H9 (cell line): ENCODE measurements around the gene MPP2. TPM values are rescaled to one million over a fixed set of nuclear protein-coding genes. Genes with fewer than 3 reads are reported as not detected.

ENCODE experiments used
- DNase-seq: peaks from one replicate; pipeline ENCODE4 v3.0.0-alpha.2; 2017
- H2AFZ ChIP-seq: one replicate; pipeline ENCODE4 v1.6.1; 2013; ENCODE audit warnings: mild to moderate bottlenecking, low read length, control low read depth, moderate library complexity
- H2AK5ac ChIP-seq: 2 replicates; pipeline ENCODE4 v1.6.1; 2013; ENCODE audit warnings: low read length, control low read depth, mixed read lengths; ENCODE audit not compliant: insufficient read length
- H2BK120ac ChIP-seq: one replicate; pipeline ENCODE4 v1.6.1; 2013; ENCODE audit warnings: low read depth, mild to moderate bottlenecking, low read length, control low read depth, inconsistent platforms; ENCODE audit not compliant: poor library complexity, severe bottlenecking
- H2BK12ac ChIP-seq: 2 replicates; pipeline ENCODE4 v1.6.1; 2013; ENCODE audit warnings: low read length, control low read depth, mixed read lengths, low read depth; ENCODE audit not compliant: insufficient read length
- H2BK15ac ChIP-seq: 2 replicates; pipeline ENCODE4 v1.6.1; 2013; ENCODE audit warnings: low read depth, low read length, control low read depth
- H2BK20ac ChIP-seq: one replicate; pipeline ENCODE4 v1.6.1; 2013; ENCODE audit warnings: low read depth, mild to moderate bottlenecking, low read length, control low read depth, inconsistent platforms; ENCODE audit not compliant: poor library complexity, severe bottlenecking
- H2BK5ac ChIP-seq: 2 replicates; pipeline ENCODE4 v1.6.1; 2013; ENCODE audit warnings: low read length, control low read depth, mixed read lengths; ENCODE audit not compliant: insufficient read length
- H3K14ac ChIP-seq: 2 replicates; pipeline ENCODE4 v1.6.1; 2013; ENCODE audit warnings: low read length, control low read depth; ENCODE audit not compliant: insufficient read depth
- H3K18ac ChIP-seq: 2 replicates; pipeline ENCODE4 v1.6.1; 2013; ENCODE audit warnings: low read depth, mild to moderate bottlenecking, mixed read lengths, low read length, control low read depth; ENCODE audit not compliant: insufficient read length
- H3K23ac ChIP-seq: 2 replicates; pipeline ENCODE4 v1.6.1; 2013; ENCODE audit warnings: low read length, control low read depth, mixed read lengths, low read depth; ENCODE audit not compliant: insufficient read length
- H3K23me2 ChIP-seq: 2 replicates; pipeline ENCODE4 v1.6.1; 2013; ENCODE audit warnings: low read depth, mild to moderate bottlenecking, mixed read lengths, low read length, control low read depth; ENCODE audit not compliant: insufficient read length, poor library complexity, severe bottlenecking
- H3K27ac ChIP-seq: 2 replicates; pipeline ENCODE4 v1.5.1; 2013; ENCODE audit warnings: low read length, control low read depth, mixed read lengths, low read depth; ENCODE audit not compliant: insufficient read length
- H3K27me3 ChIP-seq: 2 replicates; pipeline ENCODE4 v1.6.1; 2013; ENCODE audit warnings: low read length, control low read depth, inconsistent platforms; ENCODE audit not compliant: insufficient read depth
- H3K4ac ChIP-seq: 2 replicates; pipeline ENCODE4 v1.6.1; 2013; ENCODE audit warnings: low read depth, mild to moderate bottlenecking, control low read depth, inconsistent platforms, low read length, moderate library complexity
- H3K4me1 ChIP-seq: 2 replicates; pipeline ENCODE4 v1.6.1; 2013; ENCODE audit warnings: low read length, control low read depth, inconsistent platforms; ENCODE audit not compliant: insufficient read depth
- H3K4me2 ChIP-seq: 2 replicates; pipeline ENCODE4 v1.6.1; 2013; ENCODE audit warnings: low read length, control low read depth, mixed read lengths; ENCODE audit not compliant: insufficient read length, insufficient read depth
- H3K56ac ChIP-seq: 2 replicates; pipeline ENCODE4 v1.6.1; 2013; ENCODE audit warnings: low read depth, mild to moderate bottlenecking, mixed read lengths, low read length, control low read depth; ENCODE audit not compliant: insufficient read length
- H3K79me1 ChIP-seq: 2 replicates; pipeline ENCODE4 v1.6.1; 2013; ENCODE audit warnings: low read depth, mild to moderate bottlenecking, moderate library complexity, low read length, control low read depth, inconsistent platforms; ENCODE audit not compliant: insufficient read depth, poor library complexity, severe bottlenecking
- H3K79me2 ChIP-seq: 2 replicates; pipeline ENCODE4 v1.6.1; 2013; ENCODE audit warnings: low read length, control low read depth, inconsistent platforms; ENCODE audit not compliant: insufficient read depth
- H3K9ac ChIP-seq: 2 replicates; pipeline ENCODE4 v1.6.1; 2013; ENCODE audit warnings: low read length, control low read depth, mixed read lengths; ENCODE audit not compliant: insufficient read length; ENCODE audit errors: extremely low read depth
- H3K9me3 ChIP-seq: one replicate; pipeline ENCODE4 v1.6.1; 2013; ENCODE audit warnings: low read depth, low read length, inconsistent platforms; ENCODE audit not compliant: control insufficient read depth
- H3T11ph ChIP-seq: one replicate; pipeline ENCODE4 v1.6.1; 2013; ENCODE audit warnings: mild to moderate bottlenecking, low read length, control low read depth, inconsistent platforms
- H4K20me1 ChIP-seq: one replicate; pipeline ENCODE4 v1.6.1; 2013; ENCODE audit not compliant: control insufficient read depth, insufficient read length, insufficient read depth
- H4K5ac ChIP-seq: 2 replicates; pipeline ENCODE4 v1.6.1; 2013; ENCODE audit warnings: low read depth, mild to moderate bottlenecking, mixed read lengths, low read length, control low read depth; ENCODE audit not compliant: insufficient read length
- H4K8ac ChIP-seq: replicated peaks from 2 replicates; pipeline ENCODE4 v1.6.1; 2013; ENCODE audit warnings: low read length, control low read depth, mixed read lengths, low read depth; ENCODE audit not compliant: insufficient read length
- H4K91ac ChIP-seq: 2 replicates; pipeline ENCODE4 v1.6.1; 2013; ENCODE audit warnings: low read depth, mild to moderate bottlenecking, moderate library complexity, mixed read lengths, low read length, control low read depth; ENCODE audit not compliant: insufficient read length
- H3K27ac Mint-ChIP-seq, 3 experiments: 2 replicates in 2 of 3; 3 replicates in 1 of 3; pipeline ENCODE4 v1.8.0; 2020 to 2021; ENCODE audit warnings: mixed read lengths in 3 of 3, mild to moderate bottlenecking in 1 of 3, moderate library complexity in 1 of 3
- H3K27me3 Mint-ChIP-seq: 2 replicates; pipeline ENCODE4 v1.8.0; 2021; ENCODE audit warnings: low read depth, mild to moderate bottlenecking, moderate library complexity, mixed read lengths
- H3K36me3 Mint-ChIP-seq, 3 experiments: 2 replicates in 2 of 3; 3 replicates in 1 of 3; pipeline ENCODE4 v1.8.0; 2020 to 2021; ENCODE audit warnings: low read depth in 3 of 3, mixed read lengths in 3 of 3; ENCODE audit not compliant: insufficient read depth in 1 of 3
- H3K4me1 Mint-ChIP-seq, 2 experiments: 2 replicates each; pipeline ENCODE4 v1.8.0; 2020; ENCODE audit warnings: mixed read lengths in 2 of 2
- H3K4me3 Mint-ChIP-seq, 2 experiments: 2 replicates in 1 of 2; 3 replicates in 1 of 2; pipeline ENCODE4 v1.8.0; 2020 to 2021; ENCODE audit warnings: mild to moderate bottlenecking in 2 of 2, mixed read lengths in 2 of 2, moderate library complexity in 1 of 2
- H3K9me3 Mint-ChIP-seq, 2 experiments: 2 replicates in 1 of 2; 3 replicates in 1 of 2; pipeline ENCODE4 v1.8.0; 2020; ENCODE audit warnings: mild to moderate bottlenecking in 2 of 2, mixed read lengths in 2 of 2, moderate library complexity in 1 of 2
- CTCF ChIP-seq: fragments of 200-600 bp; sonication (generic); conservative IDR thresholded peaks from 3 replicates; pipeline ENCODE4 v1.8.0; 2021; ENCODE audit warnings: antibody characterized with exemption, mild to moderate bottlenecking
- WGBS: extraction: QIAGEN DNeasy Blood & Tissue Kit; methylation state at CpG from one replicate; pipeline ENCODE4 v1.1.7; 2013; ENCODE audit warnings: missing lambda C conversion rate, low lambda C conversion rate, mixed read lengths; ENCODE audit not compliant: insufficient read length; ENCODE audit errors: extremely low coverage; 5-methylcytosine and 5-hydroxymethylcytosine counted together
- total RNA-seq: library from RNA; stranded (reverse); gene quantifications from 2 replicates; pipeline ENCODE4 v1.2.1, GENCODE V29; 2021

The MPP2 gene
- total RNA-seq, 1 experiment from 2014 or later, result 16.3 TPM

DNA sequence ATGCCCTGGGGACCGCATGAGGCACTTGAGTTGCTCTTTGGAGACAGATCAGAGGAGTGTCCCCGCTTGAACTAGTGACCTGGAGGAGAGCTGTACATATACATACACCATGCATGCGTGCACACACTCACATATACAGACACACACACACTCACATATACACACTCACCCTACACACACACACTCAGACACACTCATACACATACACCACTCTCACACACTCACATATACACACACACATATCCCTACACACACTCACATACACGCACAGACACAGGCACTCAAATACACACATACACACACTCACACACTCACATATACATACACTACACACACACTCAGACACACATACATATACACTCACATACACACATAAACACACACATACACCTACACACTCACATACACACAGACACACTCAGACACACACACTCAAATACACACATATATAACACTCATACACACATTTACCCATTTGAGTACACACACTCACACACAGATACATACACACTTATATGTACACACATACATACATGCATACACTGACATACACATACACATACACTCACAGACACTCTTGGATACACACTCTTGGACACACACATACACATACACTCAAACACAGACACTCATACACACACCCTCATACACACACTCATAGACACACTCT is 5.4 kb upstream of the MPP2 start:
- TF ChIP-seq CTCF, result no peak
- no peak overlapping the region for H4K91ac ChIP-seq
- no peak overlapping the region for H3K18ac ChIP-seq
- H3K56ac ChIP-seq, result no peak overlapping the region
- no peaks in the 10 kb centered on the region for H3K4me1 ChIP-seq
- no peaks in the 10 kb centered on the region for H3K79me2 ChIP-seq
- no peak overlapping the region for H2BK15ac ChIP-seq
- no peak overlapping the region for H3K27ac ChIP-seq
- no peak overlapping the region for H3K27ac Mint-ChIP-seq
- H3K14ac ChIP-seq, result no peak overlapping the region
- H3K23ac ChIP-seq, result no peak overlapping the region
- H3K9me3 Mint-ChIP-seq, result peaks cover 0 to 5% of the 10 kb centered on the region in 2 experiments; a peak in 4 of 5 replicates
- H3K9me3 ChIP-seq, result no peaks in the 10 kb centered on the region
- H3K27me3 ChIP-seq, result no peaks in the 10 kb centered on the region; the same call in 1 of the 2 replicates
- H3K27me3 Mint-ChIP-seq, result peaks cover 56% of the 10 kb centered on the region
- no peak overlapping the region for H4K5ac ChIP-seq
- no peak overlapping the region for H4K8ac ChIP-seq
- no peak overlapping the region for H3K4ac ChIP-seq
- H3K4me3 Mint-ChIP-seq, result no peak overlapping the region
- no peak overlapping the region for H3K9ac ChIP-seq
- H3K4me2 ChIP-seq, result no peak overlapping the region
- no peak for DNase-seq
- H3T11ph ChIP-seq, result no peak overlapping the region
- no peak overlapping the region for H2BK120ac ChIP-seq
- H4K20me1 ChIP-seq, result no peaks in the 10 kb centered on the region
- H2BK12ac ChIP-seq, result no peak overlapping the region
- no peaks in the 10 kb centered on the region for H3K36me3 Mint-ChIP-seq
- H2AFZ ChIP-seq, result no peak overlapping the region
- H3K4me1 Mint-ChIP-seq, result peaks cover 16 to 17% of the 10 kb centered on the region in 2 experiments
- no peak overlapping the region for H2BK20ac ChIP-seq
- no peak overlapping the region for H2AK5ac ChIP-seq
- WGBS, result 100% methylated on average over 1 of the region's 4 CpGs
- H3K79me1 ChIP-seq, result no peaks in the 10 kb centered on the region
- no peak overlapping the region for H2BK5ac ChIP-seq
- H3K23me2 ChIP-seq, result peaks cover 7% of the 10 kb centered on the region
